SK-N-SH (cell line): Measurements from ENCODE around the gene ANKRD33B.

Experiments used
- CHD2 ChIP-seq: fragments of 150-350 bp; IDR thresholded peaks from 2 replicates; pipeline ENCODE4 v1.6.1; 2018; ENCODE audit warnings: low read length; ENCODE audit not compliant: partially characterized antibody
- ELF1 ChIP-seq: IDR thresholded peaks from 2 replicates; pipeline ENCODE4 v1.4.0; 2012
- EP300 ChIP-seq, 2 experiments: IDR thresholded peaks; 2 replicates each; pipeline versions ENCODE4 v1.4.0 to v1.6.1; 2012; ENCODE audit warnings: borderline replicate concordance in 1 of 2, low read depth in 1 of 2, low read length in 1 of 2
- FOXM1 ChIP-seq: IDR thresholded peaks from 2 replicates; pipeline ENCODE4 v1.4.0; 2012; ENCODE audit warnings: low read depth, mild to moderate bottlenecking
- JUND ChIP-seq: IDR thresholded peaks from 2 replicates; pipeline ENCODE4 v1.4.0; 2012
- MXI1 ChIP-seq: IDR thresholded peaks from 2 replicates; pipeline ENCODE4 v1.6.1; 2012; ENCODE audit warnings: mild to moderate bottlenecking, low read depth, low read length, improper control_type of control experiment
- POLR2AphosphoS5 ChIP-seq: IDR thresholded peaks from 2 replicates; pipeline ENCODE4 v1.6.1; 2012; ENCODE audit warnings: low read depth, low read length
- RCOR1 ChIP-seq: fragments of 150-350 bp; IDR thresholded peaks from 2 replicates; pipeline ENCODE4 v1.6.1; 2017; ENCODE audit warnings: antibody characterized with exemption, low read length
- TEAD4 ChIP-seq: IDR thresholded peaks from 2 replicates; pipeline ENCODE4 v1.4.0; 2012; ENCODE audit warnings: mild to moderate bottlenecking, borderline replicate concordance; ENCODE audit not compliant: insufficient read depth
- YY1 ChIP-seq: IDR thresholded peaks from 2 replicates; pipeline ENCODE4 v1.4.0; 2012; ENCODE audit warnings: low read depth, mild to moderate bottlenecking
- TF ChIP-seq, protein P1 (sequence below): fragments of 200-600 bp; sonication (generic); IDR thresholded peaks from 2 replicates; pipeline ENCODE4 v1.6.1; 2017; ENCODE audit warnings: antibody characterized with exemption, mild to moderate bottlenecking, moderate library complexity
- TF ChIP-seq, protein P2 (sequence below): IDR thresholded peaks from 2 replicates; pipeline ENCODE4 v1.4.0; 2012; ENCODE audit warnings: low read depth
- TF ChIP-seq, protein P3 (sequence below): IDR thresholded peaks from 2 replicates; pipeline ENCODE4 v1.6.1; 2012; ENCODE audit warnings: mild to moderate bottlenecking, low read depth, low read length, moderate library complexity

DNA sequence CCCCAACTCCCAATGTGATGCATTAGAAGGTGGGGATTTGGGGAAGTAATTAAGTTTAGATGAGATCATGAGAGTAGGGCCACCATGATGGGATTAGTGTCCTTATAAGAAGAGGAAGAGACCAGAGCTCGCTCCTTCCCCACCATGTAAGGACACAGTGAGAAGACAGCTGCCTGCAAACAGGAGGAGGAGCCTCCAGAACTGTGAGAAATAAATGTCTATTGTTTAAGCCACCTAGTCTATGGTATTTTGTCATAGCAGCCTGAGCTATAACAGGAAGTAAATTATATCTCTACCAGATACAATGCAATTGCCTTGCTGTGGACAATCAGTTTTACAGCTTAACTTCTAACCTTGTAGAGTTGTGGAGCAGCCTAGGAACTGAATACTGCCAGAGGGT, 58.0 kb downstream of the ANKRD33B start:
- no peak for TF ChIP-seq RCOR1
- TF ChIP-seq, protein P1, sequence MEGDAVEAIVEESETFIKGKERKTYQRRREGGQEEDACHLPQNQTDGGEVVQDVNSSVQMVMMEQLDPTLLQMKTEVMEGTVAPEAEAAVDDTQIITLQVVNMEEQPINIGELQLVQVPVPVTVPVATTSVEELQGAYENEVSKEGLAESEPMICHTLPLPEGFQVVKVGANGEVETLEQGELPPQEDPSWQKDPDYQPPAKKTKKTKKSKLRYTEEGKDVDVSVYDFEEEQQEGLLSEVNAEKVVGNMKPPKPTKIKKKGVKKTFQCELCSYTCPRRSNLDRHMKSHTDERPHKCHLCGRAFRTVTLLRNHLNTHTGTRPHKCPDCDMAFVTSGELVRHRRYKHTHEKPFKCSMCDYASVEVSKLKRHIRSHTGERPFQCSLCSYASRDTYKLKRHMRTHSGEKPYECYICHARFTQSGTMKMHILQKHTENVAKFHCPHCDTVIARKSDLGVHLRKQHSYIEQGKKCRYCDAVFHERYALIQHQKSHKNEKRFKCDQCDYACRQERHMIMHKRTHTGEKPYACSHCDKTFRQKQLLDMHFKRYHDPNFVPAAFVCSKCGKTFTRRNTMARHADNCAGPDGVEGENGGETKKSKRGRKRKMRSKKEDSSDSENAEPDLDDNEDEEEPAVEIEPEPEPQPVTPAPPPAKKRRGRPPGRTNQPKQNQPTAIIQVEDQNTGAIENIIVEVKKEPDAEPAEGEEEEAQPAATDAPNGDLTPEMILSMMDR, result no peak
- TF ChIP-seq, protein P2, sequence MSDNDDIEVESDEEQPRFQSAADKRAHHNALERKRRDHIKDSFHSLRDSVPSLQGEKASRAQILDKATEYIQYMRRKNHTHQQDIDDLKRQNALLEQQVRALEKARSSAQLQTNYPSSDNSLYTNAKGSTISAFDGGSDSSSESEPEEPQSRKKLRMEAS, result no peak
- no peak for TF ChIP-seq JUND
- no peak for TF ChIP-seq ELF1
- no peak for TF ChIP-seq TEAD4
- TF ChIP-seq POLR2AphosphoS5, result no peak
- TF ChIP-seq YY1, result no peak
- TF ChIP-seq FOXM1, result no peak
- TF ChIP-seq, protein P3, sequence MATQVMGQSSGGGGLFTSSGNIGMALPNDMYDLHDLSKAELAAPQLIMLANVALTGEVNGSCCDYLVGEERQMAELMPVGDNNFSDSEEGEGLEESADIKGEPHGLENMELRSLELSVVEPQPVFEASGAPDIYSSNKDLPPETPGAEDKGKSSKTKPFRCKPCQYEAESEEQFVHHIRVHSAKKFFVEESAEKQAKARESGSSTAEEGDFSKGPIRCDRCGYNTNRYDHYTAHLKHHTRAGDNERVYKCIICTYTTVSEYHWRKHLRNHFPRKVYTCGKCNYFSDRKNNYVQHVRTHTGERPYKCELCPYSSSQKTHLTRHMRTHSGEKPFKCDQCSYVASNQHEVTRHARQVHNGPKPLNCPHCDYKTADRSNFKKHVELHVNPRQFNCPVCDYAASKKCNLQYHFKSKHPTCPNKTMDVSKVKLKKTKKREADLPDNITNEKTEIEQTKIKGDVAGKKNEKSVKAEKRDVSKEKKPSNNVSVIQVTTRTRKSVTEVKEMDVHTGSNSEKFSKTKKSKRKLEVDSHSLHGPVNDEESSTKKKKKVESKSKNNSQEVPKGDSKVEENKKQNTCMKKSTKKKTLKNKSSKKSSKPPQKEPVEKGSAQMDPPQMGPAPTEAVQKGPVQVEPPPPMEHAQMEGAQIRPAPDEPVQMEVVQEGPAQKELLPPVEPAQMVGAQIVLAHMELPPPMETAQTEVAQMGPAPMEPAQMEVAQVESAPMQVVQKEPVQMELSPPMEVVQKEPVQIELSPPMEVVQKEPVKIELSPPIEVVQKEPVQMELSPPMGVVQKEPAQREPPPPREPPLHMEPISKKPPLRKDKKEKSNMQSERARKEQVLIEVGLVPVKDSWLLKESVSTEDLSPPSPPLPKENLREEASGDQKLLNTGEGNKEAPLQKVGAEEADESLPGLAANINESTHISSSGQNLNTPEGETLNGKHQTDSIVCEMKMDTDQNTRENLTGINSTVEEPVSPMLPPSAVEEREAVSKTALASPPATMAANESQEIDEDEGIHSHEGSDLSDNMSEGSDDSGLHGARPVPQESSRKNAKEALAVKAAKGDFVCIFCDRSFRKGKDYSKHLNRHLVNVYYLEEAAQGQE, result no peak
- no peak for TF ChIP-seq CHD2
- no peak for TF ChIP-seq MXI1
- no peak for TF ChIP-seq EP300 (IDR thresholded peaks at IDR 0.05; ENCODE audit: borderline replicate concordance in 1 of 2, low read depth in 1 of 2, low read length in 1 of 2)
